T follicular helper cell (primary cell): ENCODE results near the gene CCDC40.
"Not testable (repeated sequence)": the region's sequence is repeated elsewhere in the genome, so short reads cannot be mapped to it uniquely, and the experiment has no call there.

Source experiments
- DNase-seq: peaks from one replicate; pipeline ENCODE4 v3.0.0-alpha.2; 2020; ENCODE audit warnings: low read depth
- total RNA-seq, 2 experiments: gene quantifications; one replicate each; lab custom pipeline; 2026; lab: John Stamatoyannopoulos, UW

CCDC40 gene
- 0.17 to 0.90 reads per million in 2 experiments for total RNA-seq

GRCh38 chr17:80035937-80036714, at the start of gene CCDC40:
TSS of gene CCDC40 (plus strand) at chr17:80036642. CDS start at chr17:80036663, 21 bp downstream.
- peak; percentile 73 for DNase-seq

GRCh38 chr17:79987187-79987934, 49.1 kb upstream of the CCDC40 start:
- DNase-seq: no peak

DNA sequence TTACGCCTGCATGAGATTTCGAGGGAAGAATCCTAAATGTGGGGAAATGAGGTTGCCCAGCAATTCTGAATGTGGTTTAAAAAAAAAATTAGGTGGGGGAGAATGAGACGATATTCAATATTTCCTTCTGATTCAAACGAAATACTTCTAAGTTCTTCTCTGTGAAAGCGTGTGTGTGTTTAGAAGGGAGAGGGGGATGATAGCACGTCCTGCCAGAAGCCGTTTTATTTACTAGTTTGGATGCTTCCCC, 48.6 kb upstream of the CCDC40 start:
- DNase-seq: no peak

- DNase-seq: no peak
Observed at GRCh38 chr17:79988185-79988971, 48.1 kb upstream of the CCDC40 start.

- no peak for DNase-seq
Observed at GRCh38 chr17:79989106-79989835, 47.2 kb upstream of the CCDC40 start.

DNA sequence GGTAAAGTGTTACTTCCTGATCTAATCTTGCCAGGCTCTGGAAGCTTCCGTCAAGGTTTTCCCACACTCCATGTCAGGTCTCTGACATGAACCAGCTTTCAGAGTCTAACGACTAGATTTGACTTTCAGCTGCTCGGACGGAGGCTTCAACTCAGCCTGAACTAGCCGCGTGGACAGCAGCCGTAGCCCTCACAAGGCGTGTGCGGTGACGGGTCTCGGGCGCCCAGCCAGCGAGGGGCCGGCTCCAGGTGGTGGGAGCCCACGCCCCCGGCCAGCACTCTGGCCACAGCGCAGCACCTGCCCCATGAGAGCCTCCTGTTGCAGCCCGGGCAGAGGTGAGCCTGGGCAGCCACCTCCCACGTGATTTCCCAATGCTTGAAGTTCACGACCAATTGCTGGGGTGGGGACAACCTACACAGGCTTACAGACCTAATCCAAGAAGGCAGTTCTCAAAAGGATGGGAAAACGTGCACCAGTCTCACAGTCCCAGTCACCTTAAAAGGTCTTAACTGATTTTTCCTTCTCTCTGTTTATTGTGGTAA, 46.3 kb upstream of the CCDC40 start:
- no peak for DNase-seq

DNA sequence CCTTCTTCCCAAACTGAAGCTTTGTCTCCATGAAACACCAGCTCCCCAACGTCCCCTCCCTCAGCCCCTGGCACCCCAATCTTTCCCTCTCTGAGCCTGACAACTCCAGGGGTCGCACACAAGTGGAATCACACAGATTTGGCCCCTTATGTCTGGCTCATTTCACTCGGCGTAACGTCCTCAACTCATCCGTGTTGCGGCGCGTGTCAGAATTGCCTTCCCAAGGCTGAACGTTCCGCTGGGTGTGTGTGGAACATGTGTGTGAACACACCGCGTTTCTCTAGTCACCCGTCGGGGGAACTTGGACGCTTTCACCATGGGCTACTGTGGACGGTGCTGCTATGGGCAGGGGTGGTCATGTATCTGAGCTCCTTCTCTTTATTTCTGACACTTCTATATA, 45.7 kb upstream of the CCDC40 start:
- no peak for DNase-seq

GRCh38 chr17:79991140-79991923, 45.1 kb upstream of the CCDC40 start:
- DNase-seq: peak; percentile 72

- no peak for DNase-seq
Observed at GRCh38 chr17:79991924-79992648, 44.4 kb upstream of the CCDC40 start.

GRCh38 chr17:79992649-79993389, 43.6 kb upstream of the CCDC40 start:
- DNase-seq: no peak

- no peak for DNase-seq
Observed at GRCh38 chr17:79993390-79994227, 42.8 kb upstream of the CCDC40 start.

DNA sequence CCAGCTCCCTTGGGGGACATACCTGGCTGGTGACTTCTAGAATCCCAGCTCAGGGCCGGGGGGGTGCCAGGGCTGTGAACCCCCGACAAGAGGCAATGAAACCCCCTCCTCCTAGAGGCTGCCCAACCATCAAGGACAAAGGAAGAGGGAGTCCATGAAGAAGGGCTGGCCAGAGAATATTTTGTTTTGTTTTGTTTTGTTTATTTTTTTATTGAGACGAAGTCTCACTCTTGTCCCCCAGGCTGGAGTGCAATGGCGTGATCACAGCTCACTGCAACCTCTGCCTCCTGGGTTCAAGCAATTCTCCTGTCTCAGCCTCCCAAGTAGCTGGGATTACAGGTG, 42.2 kb upstream of the CCDC40 start:
- not testable (repeated sequence) for DNase-seq

DNA sequence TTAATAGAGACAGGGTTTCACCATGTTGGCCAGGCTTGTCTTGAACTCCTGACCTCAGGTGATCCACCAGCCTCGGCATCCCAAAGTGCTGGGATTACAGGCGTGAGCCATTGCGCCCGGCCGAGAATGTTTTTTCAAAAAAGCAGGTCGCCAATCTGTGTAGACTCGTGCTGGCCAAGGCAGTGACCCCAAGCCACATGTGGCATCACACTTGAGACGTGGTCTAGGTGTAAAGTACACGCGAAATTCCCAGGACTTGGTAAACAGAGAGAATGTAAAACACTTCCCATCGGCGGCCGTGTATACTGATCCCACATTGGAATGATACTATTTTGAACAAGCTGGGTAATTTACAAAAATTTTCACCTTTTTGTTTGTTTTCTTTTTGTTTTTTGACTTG, 41.8 kb upstream of the CCDC40 start:
- DNase-seq: no peak

GRCh38 chr17:79995696-79996095, 40.7 kb upstream of the CCDC40 start:
- DNase-seq: no peak

DNA sequence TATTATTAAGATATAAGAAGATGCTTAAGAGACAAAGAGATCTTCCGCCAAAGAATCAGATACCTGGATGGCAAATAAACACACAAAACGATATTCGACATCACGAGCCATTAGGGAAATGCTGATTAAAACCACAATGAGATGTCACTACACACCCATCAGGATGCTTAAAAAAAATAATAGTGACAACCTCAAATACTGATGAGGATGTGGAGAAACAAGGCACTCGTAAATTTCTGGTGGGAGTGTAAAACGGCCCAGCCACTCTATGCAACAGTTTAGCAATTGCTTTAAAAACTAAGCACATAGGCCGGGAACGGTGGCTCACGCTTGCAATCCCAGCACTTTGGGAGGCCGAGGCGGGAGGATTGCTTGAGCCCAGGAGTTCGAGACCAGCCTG, 40.2 kb upstream of the CCDC40 start:
- no peak for DNase-seq

GRCh38 chr17:79997011-79997660, 39.3 kb upstream of the CCDC40 start:
- DNase-seq: peak; percentile 67

DNA sequence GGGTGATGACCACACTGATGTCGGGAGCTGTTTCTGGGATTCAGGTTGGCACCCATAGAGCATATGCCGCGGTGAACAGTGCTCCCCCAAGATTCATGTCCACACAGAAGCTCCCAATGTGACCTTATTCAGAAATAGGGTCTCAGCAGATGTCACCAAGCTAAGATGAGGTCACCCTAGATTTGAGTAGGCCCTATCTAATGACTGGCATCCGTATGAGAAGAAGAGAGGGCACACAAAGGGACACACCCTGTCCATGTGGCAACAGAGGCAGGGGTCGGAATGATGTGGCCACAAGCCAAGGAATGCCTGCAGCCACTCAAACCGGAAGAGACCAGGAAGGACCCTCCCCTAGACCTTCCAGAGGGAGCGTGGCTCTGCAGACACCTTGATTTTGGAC, 36.3 kb upstream of the CCDC40 start:
- DNase-seq: no peak
